DMS79 treated with DMSO at 0.1 percent for 48 hours (cell line): ENCODE results near the gene CATSPER3.

ENCODE experiments used
- DNase-seq: peaks from one replicate; lab custom pipeline; 2025; lab: John Stamatoyannopoulos, UW

The CATSPER3 gene

GRCh38 chr5:135010502-135011354 is 43.0 kb downstream of the CATSPER3 start:
- no peak for DNase-seq

DNA sequence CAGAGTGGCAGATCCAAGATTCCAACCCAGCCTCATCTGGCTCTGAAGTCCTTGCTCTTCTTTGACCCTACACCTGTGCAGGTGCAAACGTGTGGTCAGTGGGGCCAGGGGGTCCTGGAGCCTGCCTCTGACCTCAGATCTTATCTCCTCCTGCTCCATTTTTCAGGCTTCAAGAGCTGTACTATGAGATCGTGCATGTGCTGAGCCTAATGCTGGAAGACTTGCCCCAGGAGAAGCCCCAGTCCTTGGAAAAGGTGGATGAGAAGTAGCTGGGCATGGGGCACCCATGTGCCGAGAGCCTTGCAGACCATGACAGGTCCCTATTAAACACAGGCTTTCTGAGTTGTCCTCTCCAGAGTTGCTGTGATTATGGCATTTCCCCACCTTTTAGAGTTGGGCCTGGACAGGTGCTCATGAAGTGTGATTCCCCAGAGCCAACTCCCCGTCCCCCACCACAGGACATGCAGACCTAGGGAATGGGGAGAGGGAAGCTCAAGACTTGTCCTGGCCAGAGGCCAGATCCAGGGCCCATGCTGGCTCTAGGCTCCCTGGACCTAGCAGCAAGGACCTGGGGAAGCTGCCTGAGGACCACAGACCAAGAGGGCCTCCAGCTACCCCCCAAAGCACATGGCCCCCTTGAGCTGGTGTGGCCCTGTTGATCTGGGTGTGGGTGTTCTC is 43.8 kb downstream of the CATSPER3 start:
- DNase-seq, result no peak

GRCh38 chr5:135012033-135012588 is 44.4 kb downstream of the CATSPER3 start:
- DNase-seq, result no peak

- DNase-seq, result no peak
These were observed 45.3 kb downstream of the CATSPER3 start for GRCh38 chr5:135012951-135013391.

DNA sequence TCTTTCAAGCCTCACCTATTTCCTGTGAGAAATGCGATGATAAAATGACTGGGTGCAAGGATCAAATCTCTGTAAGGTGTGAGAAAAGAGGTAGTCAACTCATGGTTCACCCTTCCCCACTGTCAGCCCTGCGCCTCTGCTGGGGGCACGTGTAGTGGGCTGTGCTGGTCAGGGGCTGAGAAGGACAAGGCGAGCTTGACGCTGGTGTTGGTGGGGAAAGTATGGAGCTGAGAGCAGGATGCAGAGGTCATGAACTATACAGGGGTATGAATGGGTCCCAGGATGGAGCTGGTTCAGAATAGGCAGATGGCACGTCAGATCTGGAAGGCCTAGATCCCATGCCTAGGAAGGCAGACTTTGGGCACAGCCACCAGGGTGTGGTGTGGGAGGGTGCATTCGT is 45.7 kb downstream of the CATSPER3 start:
- DNase-seq, result no peak

- DNase-seq, result peak; percentile 47
These were observed 46.4 kb downstream of the CATSPER3 start for GRCh38 chr5:135013947-135014570.

GRCh38 chr5:135015942-135016341 is 48.2 kb downstream of the CATSPER3 start:
- no peak for DNase-seq

- no peak for DNase-seq
These were observed 49.2 kb downstream of the CATSPER3 start for GRCh38 chr5:135016861-135017290.

DNA sequence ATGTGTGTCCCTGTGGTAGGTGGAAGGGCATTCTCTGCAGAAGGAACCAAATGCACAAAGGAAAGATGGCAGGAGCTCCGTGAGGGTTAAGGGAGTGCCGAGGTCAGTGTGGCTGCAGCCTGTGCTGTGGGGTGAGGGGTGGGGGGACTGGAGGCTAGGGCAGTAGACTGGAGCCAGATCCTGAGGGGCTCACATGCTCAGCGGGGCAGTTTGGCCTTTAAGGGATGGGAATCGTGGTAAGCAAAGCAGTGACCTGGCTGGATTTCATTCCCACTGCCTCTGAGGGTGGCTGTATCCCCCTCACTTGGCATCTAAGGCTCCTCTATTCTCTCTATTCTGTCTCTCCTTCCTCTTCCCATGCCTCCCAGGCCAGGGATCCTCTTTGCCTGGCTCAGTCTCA is 50.8 kb downstream of the CATSPER3 start:
- no peak for DNase-seq

GRCh38 chr5:135019314-135019713 is 51.6 kb downstream of the CATSPER3 start:
- DNase-seq, result no peak

DNA sequence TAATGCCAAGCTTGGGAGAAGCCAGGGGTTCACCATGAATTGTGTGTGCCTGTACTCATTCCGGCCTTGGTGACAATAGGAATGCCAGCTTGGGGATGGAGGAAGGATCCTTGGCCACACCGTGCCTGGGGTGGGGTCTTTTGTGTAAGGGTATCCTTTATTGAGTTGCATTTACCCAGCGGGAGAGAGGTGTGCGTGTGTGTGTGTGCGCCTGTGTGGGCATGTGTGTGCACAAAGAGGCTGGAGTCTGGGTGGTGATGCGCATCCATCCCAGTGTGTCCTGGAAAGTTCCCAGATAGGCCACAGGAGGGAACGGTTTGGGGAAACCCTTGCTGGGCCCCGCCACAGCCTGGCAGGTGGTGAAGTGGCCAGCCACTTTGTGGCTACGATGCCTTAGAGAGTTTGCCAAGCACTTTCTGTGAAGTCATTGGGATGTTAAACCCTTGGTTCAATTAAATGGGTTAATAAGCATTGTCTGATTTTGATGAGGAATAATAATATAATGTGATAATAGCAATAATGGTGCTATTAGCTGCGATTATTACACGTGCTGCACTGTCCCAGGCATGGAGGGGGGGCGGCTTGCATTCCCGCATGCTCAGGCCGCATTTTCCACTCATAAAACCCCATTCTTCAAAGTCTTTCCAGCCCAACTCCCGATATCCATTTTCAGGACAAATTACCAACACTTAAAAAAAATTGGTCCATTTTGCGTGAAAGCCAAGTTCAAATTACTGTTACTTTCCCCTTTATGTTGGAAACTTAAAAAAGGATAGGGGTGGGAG is 52.6 kb downstream of the CATSPER3 start:
- DNase-seq, result no peak

DNA sequence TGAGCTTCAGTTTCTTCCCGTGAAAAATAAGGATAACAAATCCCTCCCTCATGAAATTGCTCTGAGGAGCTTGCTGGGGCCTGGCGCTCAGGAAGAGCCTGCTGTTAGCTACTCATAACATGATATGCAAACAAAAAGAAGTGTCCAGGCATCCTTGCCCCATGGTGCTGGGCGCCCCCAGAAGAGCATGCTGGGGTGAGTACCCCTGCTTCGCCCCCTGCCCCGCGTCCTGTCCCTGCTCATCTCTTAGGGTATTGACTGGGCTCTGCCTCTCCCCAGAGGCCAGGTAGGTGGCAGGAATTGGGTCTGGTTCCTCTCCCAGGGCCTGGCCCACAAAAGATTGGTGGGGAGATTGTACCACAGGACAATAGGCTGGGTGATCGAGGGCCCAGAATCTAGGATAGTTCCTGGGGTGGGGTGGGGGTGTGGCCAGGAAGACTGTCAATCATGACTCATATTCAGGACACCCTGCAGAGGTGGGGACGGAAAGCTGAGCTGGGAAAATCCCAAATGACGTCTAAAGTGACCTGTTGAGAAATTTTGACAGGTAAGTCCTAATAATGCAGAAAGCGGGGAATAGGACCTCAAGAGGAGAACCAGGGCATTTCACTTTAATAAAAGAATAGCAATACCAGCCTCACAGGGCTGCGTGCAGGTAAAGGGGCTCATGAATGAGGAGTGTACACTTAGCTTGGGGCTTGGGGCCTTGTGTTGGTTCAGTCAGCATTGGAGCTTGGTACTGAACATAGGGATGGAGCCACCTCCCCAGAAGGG is 57.4 kb downstream of the CATSPER3 start:
- no peak for DNase-seq

GRCh38 chr5:135025730-135026644 is 58.3 kb downstream of the CATSPER3 start:
- no peak for DNase-seq

DNA sequence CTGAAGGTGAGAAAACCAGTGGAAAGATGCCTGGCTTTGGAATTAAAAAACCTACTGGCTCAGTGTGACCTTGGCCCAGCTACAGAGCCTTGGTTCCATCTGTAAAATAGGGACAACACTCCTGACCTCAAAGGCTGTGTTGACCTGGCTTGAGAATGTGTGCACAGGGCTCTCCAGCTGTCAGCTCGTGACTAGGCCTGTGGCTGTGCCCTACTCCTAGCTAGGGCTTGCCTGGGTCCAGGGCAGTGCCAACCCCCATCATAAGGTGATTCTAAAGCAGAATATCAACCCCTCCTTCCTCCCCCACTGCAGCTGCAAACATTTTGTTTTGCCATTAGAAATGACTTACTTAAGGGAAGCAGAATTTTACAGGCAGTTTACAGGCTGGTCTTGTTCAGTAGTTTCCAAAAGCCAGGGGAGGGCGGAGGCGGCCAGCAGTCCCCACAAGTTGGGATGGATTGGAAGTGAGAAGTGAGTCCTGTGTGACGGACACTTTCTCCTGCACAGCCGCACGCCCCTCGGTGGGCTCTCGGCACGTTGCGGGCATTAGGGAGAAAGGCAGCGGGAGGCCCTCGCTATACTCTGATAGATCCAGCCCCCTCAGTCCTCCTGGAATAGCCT is 59.0 kb downstream of the CATSPER3 start:
- no peak for DNase-seq

DNA sequence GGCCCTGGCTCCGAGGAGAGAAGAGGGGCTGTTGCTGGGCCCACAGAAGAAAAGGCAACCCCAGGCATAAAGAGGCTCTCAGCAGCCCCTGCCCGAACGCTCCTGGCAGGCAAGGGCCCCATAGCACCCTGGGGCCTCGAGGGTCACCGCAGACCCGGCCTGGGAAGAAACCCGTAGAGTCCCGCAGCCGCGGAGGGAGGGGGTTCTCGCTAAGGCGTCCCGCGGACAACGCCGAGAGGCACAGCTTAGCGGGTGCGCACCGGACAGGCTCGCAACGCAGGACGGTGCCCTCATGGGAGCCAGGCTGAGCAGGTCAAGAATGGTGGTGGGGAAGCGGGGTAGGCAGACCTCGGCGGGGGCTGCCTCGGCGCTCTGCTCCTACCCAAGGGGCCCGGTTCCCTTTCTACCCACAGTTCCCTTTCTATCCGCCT is 59.6 kb downstream of the CATSPER3 start:
- no peak for DNase-seq

DNA sequence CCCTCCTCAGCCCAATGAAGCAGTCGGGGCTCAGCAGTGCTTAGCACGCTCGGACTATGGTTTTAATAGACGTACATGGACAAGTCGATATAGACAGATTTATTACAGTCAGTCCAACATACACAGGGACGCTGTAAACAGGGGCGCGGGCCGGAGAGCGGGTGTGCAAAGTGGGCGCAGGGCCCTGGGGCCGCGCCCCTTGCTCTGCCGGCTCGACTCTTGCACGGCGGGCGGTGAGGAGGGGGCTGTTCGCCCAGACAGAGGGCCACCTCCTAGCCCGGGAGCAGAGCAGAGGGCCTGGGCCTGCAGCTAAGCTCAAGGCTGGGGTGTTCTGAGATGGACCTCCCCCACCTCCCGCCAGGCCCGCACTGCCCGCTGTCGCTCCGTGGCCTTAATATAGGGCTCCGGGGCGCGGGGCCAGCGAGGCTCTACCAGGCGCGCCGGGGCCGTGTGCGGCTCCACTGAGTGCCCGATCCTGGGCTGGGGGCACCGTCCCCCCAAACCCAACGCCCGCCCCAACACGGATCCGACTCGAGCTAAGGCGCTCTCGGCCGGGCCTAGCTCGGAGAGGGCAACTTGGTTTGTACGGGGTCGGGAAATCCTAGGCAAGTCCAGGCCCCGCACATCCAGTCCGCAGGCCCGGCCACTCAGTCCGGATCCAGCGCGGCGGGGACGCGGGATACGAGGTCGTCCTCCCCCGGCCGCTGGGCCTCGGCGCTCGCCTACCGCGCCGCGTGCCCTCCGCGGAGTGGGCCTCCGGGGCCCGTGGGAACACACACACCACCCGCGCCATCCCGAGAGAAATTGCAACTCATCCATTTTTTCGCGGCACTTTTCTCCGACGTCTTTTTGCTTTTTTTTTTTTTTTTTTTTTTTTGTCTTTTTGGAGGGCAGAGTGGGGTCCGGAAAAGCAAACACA is 60.2 kb downstream of the CATSPER3 start:
- DNase-seq, result no peak

DNA sequence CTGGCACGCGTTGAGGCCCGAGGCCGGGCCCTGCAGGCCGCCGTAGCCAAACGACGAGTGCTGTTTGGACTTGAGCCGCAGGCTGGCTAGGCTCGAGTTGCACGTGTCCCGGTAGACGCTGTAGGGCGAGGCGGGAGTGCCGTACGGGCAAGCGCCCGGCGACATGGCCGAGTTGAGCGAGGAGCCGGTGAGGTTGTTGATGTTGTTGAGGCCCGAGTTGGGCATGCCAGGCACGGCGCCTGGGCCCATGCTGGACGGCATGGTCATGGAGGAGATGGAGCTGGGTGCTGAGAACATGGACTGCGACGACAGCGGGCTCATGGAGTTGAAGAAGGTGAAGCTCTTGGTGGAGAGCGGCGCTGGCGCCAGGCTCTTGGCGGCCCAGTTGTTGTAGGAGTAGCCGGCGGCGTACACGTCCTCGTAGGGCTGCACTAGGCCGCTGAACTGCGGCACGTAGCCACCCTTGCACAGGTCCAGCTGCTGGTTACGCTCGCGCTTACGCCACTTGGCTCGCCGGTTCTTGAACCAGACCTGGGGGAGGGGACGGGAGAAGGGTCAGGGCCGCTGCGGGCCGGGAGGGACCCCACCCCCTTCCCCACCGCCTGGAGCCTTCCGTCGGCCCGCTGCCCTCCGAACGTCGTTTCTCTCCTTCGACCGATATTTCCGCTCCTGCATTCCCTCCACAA is 61.2 kb downstream of the CATSPER3 start:
- DNase-seq, result no peak
